ENCODE data around the gene RSL24D1.
"Not testable (repeated sequence)": the region's sequence is repeated elsewhere in the genome, so short reads cannot be mapped to it uniquely, and the experiment has no call there.

The RSL24D1 gene

DNA sequence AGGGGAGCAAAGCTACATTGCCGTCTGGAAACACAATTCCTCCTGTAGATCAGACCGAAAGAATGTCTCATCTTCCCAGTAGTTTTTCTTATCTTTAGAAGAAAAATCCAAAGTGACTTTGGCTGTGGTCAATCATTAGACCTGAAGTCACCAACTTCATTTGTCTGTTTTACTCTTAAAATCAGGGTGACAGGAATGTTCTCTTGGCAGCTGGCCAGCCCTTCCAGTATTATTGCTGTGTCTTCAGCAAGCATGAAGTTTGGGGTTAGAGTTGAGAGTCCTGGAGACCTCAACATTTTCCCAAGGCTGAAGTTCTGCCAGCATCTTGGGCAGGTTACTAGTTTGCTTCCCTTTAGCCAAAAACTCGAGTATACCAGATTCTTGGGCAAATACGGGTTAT lies 32.5 kb downstream of the RSL24D1 start:
- no peak overlapping the region for H3K4me3 ChIP-seq (ENCODE audit: control insufficient read depth, low read depth, low read length)
- no peak for DNase-seq (ENCODE audit: low read depth)
- TF ChIP-seq, protein P1, sequence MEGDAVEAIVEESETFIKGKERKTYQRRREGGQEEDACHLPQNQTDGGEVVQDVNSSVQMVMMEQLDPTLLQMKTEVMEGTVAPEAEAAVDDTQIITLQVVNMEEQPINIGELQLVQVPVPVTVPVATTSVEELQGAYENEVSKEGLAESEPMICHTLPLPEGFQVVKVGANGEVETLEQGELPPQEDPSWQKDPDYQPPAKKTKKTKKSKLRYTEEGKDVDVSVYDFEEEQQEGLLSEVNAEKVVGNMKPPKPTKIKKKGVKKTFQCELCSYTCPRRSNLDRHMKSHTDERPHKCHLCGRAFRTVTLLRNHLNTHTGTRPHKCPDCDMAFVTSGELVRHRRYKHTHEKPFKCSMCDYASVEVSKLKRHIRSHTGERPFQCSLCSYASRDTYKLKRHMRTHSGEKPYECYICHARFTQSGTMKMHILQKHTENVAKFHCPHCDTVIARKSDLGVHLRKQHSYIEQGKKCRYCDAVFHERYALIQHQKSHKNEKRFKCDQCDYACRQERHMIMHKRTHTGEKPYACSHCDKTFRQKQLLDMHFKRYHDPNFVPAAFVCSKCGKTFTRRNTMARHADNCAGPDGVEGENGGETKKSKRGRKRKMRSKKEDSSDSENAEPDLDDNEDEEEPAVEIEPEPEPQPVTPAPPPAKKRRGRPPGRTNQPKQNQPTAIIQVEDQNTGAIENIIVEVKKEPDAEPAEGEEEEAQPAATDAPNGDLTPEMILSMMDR (conservative IDR thresholded peaks at IDR 0.05; ENCODE audit: control insufficient read depth, insufficient read depth, low read depth, low read length), result no peak

DNA sequence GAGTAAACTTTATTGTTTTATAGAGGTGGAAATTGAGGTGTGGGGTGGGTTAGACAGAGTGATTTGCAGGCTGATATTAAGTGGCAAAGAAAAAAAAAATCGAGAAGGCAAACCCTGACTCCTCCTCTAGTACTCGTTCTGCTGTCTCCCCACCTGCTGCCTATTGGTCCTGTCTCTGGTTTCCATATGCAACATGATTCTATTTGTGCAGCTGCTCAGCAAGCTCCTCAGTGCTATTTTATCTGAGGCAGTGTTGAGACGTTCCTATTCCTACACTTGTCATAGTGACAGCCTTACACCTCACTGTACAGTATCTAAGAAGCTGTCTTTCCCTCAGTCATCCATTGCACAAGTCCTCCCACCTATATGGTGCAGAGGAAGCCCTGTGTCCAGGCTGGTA lies 45.1 kb downstream of the RSL24D1 start:
- H3K4me3 ChIP-seq (ENCODE audit: control insufficient read depth, low read depth, low read length), result no peak overlapping the region
- DNase-seq (ENCODE audit: low read depth), result no peak

DNA sequence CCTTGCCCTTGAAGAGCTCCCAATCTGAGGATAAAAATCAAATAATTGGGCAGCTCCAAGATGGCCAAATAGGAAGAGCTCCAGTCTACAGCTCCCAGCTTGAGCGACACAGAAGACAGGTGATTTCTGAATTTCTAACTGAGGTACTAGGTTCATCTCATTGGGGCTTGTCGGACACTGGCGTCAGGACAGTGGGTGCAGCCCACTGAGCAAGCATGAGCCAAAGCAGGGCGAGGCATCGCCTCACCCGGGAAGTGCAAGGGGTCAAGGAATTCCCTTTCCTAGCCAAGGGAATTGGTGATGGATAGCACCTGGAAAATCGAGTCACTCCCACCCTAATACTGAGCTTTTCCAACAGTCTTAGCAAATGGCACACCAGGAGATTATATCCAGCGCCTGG lies 53.6 kb downstream of the RSL24D1 start:
- DNase-seq (ENCODE audit: low read depth); H3K4me3 ChIP-seq (ENCODE audit: control insufficient read depth, low read depth, low read length): not testable (repeated sequence)

More for the DNA sequence above, 45.1 kb downstream of the RSL24D1 start:
- TF ChIP-seq, protein P1 (conservative IDR thresholded peaks at IDR 0.05; ENCODE audit: control insufficient read depth, insufficient read depth, low read depth, low read length), result no peak

DNA sequence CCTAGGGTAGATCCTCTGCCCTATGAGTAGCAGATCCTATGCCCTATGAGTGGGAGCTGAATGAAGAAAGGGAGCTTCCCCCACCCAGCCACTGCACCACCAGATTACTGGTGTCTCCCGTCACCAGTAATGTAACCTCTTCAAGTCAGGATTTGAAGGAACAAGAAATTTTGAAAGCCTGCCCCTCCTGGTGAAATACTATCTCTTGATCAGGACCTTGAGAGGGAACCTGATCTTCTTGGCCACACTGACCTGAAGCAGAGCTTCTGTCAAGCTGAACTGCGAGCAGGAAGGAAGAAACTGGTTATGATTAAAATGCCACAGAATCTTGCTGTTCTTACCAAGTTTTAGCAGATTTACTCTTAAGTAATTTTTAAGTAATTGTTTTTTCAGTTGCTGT lies 62.8 kb downstream of the RSL24D1 start:
- H3K4me3 ChIP-seq (ENCODE audit: control insufficient read depth, low read depth, low read length), result no peak overlapping the region
- TF ChIP-seq, protein P1 (conservative IDR thresholded peaks at IDR 0.05; ENCODE audit: control insufficient read depth, insufficient read depth, low read depth, low read length), result no peak
- DNase-seq (ENCODE audit: low read depth), result no peak

DNA sequence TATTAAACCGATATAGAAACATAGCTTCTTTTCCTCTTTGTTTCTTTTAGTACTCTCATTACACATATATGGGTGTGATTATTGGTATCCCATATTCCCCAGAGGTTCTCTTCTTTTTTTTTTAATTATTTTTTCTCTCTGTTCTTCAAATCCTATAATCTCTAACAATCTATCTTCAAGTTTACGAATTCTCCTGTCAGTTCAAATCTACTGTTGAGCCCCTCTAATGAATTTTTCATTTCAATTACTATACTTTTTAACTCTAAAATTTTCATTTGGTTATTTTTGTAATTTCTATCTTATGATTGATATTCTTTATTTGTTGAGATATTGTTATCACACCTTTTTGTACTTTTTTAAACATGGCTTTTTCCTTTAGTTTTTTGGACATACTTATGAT lies 64.1 kb downstream of the RSL24D1 start:
- DNase-seq (ENCODE audit: low read depth), result no peak
- TF ChIP-seq, protein P1 (conservative IDR thresholded peaks at IDR 0.05; ENCODE audit: control insufficient read depth, insufficient read depth, low read depth, low read length), result no peak
- no peak overlapping the region for H3K4me3 ChIP-seq (ENCODE audit: control insufficient read depth, low read depth, low read length)

All from fibroblast of mammary gland (primary cell).